Measurements from ENCODE around the gene FANCM.
"Not testable (repeated sequence)": the region's sequence is repeated elsewhere in the genome, so short reads cannot be mapped to it uniquely, and the experiment has no call there.

FANCM gene

DNA sequence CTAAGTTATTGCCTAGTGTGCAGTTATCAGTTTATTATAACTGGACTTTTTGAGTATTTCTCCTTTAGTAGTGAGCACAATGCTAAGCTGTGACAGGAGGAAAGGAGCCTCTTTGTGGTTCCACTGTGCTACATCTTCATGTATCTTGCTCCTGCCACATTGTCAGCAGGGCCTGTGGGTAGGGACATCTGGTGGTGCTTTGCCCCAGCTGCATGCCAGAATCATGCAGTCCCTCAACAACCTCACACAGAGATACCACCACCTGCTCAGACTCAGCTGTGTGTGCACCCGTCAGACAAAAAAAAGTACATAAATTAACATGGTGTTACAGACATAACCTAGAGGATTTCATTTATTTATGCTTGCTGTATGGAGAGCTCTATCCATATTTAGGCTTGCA lies 66.2 kb downstream of the FANCM start:
- no peak overlapping the region for H3K4me3 ChIP-seq (ENCODE audit: low read length)
- TF ChIP-seq, protein P1, sequence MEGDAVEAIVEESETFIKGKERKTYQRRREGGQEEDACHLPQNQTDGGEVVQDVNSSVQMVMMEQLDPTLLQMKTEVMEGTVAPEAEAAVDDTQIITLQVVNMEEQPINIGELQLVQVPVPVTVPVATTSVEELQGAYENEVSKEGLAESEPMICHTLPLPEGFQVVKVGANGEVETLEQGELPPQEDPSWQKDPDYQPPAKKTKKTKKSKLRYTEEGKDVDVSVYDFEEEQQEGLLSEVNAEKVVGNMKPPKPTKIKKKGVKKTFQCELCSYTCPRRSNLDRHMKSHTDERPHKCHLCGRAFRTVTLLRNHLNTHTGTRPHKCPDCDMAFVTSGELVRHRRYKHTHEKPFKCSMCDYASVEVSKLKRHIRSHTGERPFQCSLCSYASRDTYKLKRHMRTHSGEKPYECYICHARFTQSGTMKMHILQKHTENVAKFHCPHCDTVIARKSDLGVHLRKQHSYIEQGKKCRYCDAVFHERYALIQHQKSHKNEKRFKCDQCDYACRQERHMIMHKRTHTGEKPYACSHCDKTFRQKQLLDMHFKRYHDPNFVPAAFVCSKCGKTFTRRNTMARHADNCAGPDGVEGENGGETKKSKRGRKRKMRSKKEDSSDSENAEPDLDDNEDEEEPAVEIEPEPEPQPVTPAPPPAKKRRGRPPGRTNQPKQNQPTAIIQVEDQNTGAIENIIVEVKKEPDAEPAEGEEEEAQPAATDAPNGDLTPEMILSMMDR (conservative IDR thresholded peaks at IDR 0.05; ENCODE audit: low read length) = peak; percentile 30
- DNase-seq (ENCODE audit: low read depth) = peak; percentile 13

DNA sequence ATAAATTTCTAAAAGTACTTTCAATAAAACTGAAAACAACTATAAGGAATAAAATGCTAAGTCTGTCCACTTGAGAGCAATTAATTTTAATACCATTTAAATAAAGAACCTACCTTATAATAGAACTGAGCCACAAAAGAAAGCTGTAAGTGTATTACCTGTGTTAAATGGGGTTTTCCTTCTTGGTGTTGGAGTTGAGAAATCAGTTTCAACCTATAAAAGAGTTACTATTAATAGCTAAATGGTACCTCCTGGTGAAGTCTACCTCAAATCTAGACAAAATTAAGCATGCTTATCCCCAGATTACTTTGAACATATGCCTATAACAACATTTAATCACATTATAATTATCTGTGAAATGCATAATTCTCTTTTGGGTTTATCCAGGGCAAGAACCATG lies 68.5 kb downstream of the FANCM start:
- no peak for DNase-seq (ENCODE audit: low read depth)
- no peak overlapping the region for H3K4me3 ChIP-seq (ENCODE audit: low read length)
- TF ChIP-seq, protein P1 (conservative IDR thresholded peaks at IDR 0.05; ENCODE audit: low read length) = no peak

DNA sequence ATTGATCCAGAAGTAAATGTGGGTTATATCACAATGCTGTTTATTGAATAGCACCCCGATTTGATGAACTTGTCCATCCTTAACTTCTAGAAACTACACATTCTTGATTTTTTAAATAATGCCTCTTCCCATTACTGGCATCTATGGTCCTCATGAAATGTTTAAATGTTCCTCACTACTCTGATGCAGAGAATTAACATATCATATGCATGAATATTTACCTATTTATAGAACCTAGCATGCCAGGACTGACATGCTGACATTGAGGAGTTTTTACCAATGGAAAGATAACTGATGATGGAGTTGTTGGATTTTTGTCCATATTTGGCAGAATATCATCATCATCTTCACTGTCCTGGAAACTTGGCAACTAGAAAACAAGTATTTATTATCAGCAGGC lies 74.4 kb downstream of the FANCM start:
- no peak for DNase-seq (ENCODE audit: low read depth)

DNA sequence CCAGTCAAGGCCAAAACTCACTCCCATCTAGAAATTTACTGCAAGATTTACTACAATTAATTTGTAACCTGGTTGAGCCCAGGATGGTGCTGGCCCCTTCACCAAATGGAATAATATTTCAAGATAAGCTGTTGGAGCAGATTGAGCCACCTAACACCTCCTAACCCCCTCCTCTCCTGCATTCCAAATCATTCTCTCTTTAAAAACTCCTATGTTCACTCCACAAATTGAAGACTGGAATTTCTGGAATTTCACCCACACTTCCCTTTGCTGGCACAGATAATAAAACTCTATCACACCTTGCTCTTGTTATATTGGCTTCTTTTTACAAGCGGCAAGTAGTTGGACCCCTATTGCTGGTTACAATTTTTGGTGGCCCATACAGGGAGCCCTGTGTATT lies 75.6 kb downstream of the FANCM start:
- DNase-seq (ENCODE audit: low read depth) = no peak
- TF ChIP-seq, protein P1 (conservative IDR thresholded peaks at IDR 0.05; ENCODE audit: low read length) = no peak
- no peak overlapping the region for H3K4me3 ChIP-seq (ENCODE audit: low read length)

More for the DNA sequence above, 74.4 kb downstream of the FANCM start:
- H3K4me3 ChIP-seq (ENCODE audit: low read length) = no peak overlapping the region
- TF ChIP-seq, protein P1 (conservative IDR thresholded peaks at IDR 0.05; ENCODE audit: low read length) = no peak

DNA sequence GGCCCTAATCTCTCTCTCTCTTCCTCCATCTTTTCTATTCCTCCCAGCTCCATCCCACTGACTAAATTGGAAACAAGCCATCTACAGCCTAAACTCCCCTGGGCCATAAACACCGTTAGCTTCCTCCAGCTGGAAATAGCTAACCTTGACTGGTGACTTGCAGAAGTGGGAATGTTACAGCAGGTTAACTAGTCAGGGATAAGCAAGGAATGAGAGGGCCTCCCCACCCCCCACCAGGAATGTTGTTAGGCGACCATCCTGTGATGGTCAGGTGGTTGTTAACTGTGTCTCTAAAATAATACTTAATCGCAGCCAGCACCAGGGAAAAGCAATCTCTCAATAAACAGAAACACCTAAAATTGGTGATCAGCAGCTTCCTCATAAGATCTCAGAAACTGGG lies 76.5 kb downstream of the FANCM start:
- H3K4me3 ChIP-seq (ENCODE audit: low read length) = no peak overlapping the region
- TF ChIP-seq, protein P1 (conservative IDR thresholded peaks at IDR 0.05; ENCODE audit: low read length) = no peak
- DNase-seq (ENCODE audit: low read depth) = no peak

DNA sequence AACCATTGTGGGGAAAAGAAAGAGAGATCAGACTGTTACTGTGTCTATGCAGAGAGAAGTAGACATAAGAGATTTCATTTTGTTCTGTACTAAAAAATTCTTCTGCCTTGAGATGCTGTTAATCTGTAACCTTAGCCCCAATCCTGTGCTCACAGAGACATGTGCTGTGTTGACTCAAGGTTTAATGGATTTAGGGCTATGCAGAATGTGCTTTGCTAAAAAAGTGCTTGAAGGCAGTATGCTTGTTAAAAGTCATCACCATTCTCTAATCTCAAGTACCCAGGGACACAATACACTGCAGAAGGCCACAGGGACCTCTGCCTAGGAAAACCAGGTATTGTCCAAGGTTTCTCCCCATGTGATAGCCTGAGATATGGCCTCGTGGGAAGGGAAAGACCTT lies 78.0 kb downstream of the FANCM start:
- not testable (repeated sequence) for DNase-seq (ENCODE audit: low read depth); H3K4me3 ChIP-seq (ENCODE audit: low read length)

DNA sequence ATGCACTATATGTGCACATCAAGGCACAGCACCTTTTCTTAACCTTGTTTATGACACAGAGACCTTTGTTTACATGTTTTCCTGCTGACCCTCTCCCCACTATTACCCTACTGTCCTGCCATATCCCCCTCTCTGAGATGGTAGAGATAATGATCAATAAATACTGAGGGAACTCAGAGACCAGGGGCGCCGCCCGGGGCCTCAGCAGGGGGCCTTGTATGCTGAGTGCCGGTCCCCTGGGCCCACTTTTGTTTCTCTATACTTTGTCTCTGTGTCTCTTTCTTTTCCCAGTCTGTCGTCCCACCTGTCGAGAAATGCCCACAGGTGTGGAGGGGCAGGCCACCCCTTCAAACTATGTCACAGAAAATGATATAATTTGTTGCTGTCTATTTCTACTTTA lies 78.6 kb downstream of the FANCM start:
- H3K4me3 ChIP-seq (ENCODE audit: low read length); DNase-seq (ENCODE audit: low read depth): not testable (repeated sequence)

DNA sequence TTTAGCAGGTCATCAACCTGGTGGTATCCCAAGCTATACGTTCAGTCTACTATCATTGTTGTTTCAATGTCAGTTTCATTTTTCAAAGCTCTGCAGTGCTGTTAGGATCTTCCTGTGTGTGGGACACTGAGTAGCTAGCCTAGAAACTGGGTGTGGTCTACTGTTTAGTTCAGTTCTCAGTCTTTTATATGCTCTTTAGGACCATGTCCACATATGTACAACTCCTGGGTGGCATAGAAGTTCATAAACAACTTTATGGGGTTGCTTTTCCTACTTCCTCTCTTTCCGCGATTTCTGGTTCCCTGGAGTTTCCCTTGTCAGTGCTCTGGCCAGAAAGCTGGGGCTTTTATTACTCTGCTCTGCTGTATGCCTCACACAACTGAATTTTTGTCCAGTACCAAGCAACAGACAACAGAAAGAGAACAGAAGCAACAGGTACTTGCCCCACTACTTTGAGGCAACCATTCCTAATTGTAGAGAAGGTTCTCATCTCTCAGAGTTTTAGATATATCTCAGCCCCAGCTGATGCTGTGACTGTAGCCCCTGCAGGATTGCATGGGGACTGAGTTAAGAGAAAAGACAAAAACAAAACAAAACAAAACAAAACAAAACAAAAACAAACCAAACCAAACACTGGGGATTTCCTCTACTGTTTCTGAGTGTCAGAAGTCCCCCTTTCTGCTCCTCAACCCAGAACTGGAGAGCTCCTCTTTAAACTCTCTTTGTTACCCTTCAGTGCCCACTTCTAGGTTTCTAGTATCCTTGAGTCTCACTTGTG lies 86.9 kb downstream of the FANCM start:
- H3K4me3 ChIP-seq (ENCODE audit: low read length) = no peak overlapping the region
- DNase-seq (ENCODE audit: low read depth) = no peak

More for the DNA sequence above, 86.9 kb downstream of the FANCM start:
- TF ChIP-seq, protein P1 (conservative IDR thresholded peaks at IDR 0.05; ENCODE audit: low read length) = no peak

Measured in AG10803 (cell line).